Measurements from ENCODE around the gene PCSK5. TPM values are rescaled to one million over a fixed set of nuclear protein-coding genes. Genes with fewer than 3 reads are reported as not detected.
"Not testable (repeated sequence)": the region's sequence is repeated elsewhere in the genome, so short reads cannot be mapped to it uniquely, and the experiment has no call there.

Gene PCSK5
- total RNA-seq, 1 donor from 2014 or later = 16.5 TPM

DNA sequence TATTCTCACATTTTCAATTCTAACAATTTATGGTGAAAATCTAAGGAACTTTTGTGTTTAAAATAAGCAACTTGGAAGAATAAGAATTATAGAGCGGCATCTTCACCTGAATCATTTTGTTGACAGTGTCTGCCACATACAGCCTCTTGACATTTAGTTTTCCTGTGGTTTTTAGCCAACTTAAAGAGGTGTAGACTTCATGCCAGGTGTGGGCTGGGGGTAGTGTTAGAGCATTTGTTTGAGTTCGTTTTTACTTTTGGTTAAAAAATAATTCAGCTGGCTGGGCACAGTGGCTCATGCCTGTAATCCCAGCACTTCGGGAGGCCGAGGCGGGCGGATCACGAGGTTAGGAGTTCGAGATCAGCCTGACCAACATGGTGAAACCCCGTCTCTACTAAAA lies 72.8 kb downstream of the PCSK5 start:
- DNase-seq = not testable (repeated sequence)

DNA sequence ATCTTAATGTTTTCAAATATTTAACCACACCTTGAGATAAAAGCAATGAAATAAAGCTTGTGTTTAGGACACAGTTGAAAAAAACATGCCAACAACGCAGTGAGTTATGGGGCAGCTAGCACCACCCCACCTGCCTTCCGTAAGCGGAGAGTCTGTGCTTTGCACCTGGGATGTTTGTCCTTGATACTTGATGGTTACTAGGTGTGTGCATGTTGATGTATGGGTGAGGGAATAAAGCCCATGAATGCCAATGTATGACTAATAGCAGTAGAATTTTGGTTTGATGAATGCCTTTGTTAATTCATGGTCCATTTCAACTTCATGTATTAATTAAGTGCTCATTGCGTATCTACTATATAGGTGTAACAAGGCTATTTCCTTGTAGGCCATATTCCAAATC lies 74.0 kb downstream of the PCSK5 start:
- no peak for DNase-seq

DNA sequence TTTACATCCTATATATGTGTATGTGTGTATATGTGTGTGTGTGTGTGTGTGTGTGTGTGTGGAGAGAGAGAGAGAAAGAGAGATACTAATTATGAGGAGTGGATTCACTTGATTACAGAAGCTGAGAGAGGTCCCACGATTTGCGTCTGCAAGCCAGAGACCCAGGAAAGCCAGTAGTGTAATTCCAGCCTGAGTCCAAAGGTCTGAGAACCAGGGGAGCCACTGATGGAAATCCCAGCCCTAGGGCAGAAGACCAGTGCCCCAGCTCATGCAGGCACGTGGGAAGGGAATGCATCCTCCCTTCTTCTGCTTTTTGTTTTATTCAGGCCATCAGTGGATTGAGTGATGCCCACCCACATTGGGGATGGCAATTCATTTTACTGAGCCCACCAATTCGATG lies 74.8 kb downstream of the PCSK5 start:
- DNase-seq = no peak

DNA sequence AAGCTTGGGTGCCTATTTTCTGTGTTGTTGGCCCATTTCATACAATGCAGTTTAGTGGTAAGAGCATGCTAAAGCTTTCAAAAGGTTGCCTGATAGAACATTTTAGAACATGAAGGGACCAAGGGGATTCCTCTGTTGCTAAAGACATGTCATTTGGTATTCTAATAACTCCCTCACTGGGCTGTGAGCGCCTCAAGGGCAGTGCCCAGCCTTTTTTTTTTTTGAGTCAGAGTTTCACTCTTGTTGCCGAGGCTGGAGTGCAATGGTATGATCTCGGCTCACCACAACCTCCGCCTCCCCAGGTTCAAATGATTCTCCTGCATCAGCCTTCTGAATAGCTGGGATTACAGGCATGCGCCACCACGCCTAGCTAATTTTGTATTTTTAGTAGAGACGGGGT lies 77.1 kb downstream of the PCSK5 start:
- DNase-seq = no peak

DNA sequence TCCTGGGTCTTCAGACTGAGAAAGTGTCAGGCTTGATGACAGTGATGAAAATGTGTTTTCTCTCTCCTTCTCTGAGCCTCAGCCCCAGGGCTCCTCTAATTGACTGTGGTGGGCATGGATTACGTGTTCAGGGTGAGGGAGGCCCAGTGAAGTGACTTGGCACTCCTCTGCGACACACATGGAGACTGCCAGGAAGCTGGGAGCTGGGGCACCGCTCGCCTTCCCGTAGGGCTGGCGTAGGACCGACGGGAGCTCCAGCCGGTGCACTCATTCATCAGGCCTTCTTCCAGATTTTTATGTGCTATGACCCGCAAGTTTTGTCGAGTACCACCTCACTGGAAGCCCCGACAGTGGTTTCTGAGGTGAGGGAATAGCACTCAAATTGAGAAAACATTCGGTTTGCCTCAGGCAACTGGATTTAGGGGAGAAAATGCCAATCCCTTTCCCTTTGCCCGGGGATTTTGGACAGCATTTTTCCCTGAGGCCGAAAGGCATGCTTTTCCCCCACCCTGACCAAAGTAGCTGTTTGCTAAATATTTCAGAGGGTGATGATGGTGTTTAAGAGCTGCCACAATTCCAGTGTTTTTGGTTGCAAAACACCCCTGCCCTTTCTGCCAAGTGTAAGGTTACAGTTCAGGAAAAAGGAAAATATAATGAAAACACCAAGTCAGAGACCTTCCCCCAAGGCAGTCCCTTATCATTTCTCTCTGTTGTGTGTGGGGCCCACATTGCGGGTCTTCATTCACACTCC lies 83.7 kb downstream of the PCSK5 start:
- no peak for DNase-seq

DNA sequence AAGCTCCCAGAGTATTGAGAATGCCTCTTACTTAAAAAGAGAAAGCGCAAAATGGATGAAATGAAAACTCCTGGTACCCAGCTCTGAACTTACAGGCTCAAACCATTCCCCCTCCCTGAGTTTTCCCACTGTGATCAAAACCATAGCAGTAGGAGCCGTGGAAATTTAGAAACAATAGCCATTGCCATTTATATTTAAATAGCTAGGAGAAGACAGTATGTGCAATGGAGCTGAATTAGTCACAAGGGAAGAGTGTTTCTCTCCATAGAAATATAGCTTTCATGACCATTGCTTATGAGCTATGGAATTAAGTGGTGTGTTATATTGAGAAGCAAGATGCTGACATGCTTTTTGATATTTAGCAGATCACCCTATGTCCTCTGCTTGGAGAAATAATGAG lies 84.6 kb downstream of the PCSK5 start:
- no peak for DNase-seq

DNA sequence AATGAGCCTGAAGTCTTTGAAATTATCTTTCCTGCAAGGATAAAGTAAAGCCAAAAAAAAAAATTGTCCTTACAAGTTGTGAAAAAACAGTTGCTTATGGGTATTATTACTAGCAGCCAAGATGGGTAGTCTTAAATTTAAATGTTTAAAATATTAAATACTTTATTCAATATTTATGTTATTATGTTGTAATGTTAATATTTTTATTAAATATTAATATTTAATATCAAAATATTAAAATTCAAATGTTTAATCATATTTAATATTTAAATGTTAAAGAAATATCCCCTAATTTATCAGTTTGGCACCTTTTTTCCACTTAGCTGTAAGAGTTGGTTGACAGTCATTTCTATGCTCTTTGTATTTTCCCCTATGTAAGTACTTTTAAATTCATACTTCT lies 86.1 kb downstream of the PCSK5 start:
- no peak for DNase-seq

DNA sequence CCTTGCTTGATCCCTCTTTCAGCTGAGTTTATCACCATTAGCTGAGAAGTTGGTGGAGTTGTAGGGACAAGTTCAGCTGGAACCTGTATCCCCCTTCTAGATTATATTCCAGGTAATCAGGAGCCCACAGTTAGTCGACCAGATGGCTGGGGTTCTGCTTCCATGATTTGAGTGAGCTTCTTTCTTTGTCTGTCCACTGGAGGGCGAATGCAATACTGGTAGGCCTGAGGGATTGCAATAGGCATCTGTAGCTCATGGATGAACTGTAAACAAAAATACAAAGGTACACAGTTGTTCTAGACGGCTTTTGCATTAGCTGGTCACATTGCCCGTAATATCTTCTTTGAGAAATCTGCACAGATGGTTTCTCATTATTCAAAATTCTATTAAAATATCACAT lies 88.9 kb downstream of the PCSK5 start:
- DNase-seq = no peak

DNA sequence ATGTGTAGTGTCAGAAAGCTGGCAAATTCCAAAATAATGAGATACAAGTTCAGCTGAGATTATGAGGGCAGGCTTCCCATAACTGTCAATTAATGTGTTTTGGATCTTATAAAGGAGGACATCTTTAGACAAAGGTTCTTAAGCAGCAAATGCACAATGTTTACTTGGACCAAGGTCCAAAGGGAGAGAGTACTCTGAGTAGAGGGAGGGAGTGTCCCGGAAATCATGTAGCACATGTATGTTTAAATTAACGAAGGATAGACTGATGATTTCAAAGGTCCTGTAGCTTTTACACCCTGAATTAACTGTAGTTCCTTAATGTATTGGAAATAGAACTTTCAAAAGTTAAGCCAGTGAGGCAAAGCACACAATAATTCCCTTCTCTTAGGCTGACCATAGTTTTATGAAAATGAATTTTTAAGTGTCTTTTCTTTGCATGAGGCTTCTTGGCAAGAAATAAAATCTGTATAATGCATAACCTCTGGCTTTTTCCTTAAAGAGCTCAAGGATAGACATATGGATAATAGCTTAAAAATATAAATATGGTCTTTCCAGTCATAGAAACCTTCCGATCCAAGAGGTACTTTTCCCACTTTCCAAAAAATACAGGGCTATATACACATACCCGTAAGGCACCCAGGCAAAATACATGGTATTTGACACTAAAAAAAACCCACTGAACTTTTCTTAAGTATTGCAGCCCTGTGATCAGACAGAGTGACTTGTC lies 93.0 kb downstream of the PCSK5 start:
- no peak for DNase-seq

DNA sequence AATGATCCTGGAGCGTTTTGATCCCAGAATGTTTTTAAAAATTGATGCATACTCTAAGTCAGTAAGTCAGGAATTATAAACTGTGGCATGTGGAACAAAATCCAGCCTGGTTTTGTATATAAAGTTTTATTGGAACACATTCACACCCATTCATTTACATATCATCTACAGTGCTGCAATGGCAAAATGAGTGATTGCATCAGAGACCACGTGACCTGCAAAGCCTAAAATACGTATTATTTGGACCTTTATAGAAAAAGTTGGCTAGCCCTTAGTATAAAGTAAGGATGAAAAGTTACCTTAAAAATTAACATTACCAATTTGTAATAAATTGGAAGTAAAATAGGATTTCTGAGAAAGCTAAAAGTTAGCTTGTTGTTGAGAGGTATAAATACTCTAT lies 95.0 kb downstream of the PCSK5 start:
- no peak for DNase-seq

DNA sequence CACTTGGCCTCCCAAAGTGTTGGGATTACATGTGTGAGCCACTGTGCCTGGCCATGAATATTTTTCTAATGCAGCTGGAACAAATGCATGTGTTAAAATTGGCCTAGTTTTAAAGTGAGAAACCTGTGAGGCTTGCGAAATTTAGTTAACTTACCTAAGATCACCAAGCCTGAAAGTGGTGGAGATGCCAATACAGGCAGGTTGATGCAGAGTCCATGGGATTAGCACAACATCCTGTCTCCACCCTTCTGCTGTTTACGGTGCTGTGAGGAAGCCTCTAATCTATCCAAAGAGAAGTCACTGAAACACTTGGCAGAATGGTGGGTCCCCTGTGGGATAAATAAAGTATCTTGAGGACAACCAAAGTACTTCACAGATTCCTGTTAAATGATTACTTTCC lies 98.2 kb downstream of the PCSK5 start:
- DNase-seq = no peak

DNA sequence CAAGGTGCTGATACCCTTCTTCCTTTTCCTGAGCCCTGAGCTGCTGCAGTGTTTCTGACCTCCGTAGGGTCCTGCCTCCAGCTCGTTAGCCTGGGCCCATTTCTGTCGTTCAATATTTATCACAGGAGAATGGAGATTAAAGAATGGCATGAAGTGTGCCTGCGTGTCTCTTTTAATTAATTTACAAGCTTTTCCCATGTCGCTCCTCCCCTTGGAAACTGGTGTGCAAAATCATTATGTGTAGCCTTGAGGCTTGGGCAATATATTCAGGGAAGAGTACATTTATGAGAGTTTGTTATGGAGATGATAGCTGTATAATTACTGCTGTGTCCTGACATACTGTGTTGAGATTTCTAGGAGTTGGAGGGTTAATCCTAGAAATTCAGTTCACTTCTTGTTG lies 99.7 kb downstream of the PCSK5 start:
- DNase-seq = no peak

DNA sequence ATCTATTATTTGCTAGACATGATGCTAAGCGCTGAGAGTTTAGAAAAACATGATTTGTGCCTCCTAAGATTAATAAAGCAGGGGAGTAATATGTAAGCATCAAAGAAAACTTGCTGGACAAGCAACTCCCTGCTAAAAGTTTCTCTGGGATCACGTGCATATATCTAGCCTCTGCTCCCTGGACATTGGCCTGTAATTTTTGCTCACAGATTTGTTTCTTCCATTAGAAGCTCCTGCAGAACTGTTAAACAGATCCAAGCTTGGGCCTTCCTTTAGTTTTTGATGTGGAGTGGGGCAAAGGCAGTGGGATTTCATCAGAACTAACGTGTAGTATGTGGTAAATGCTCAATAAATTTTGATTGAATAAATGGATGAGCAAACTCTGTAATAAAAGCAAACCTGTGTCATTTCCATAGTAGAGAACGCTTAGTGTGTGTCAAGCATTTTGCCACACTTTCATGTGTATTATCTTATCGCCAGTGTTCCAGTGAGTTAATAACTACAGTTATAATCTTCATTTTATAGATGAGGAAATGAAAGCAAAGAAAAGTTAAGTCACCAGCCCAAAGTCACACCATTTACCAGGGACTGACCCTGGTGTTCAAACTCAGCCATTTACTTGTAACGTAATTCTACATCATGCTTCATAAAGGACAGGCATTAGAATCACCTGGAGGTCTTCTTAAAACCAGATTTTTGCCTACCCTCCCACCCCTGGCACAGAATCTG lies 100.3 kb downstream of the PCSK5 start:
- DNase-seq = no peak

DNA sequence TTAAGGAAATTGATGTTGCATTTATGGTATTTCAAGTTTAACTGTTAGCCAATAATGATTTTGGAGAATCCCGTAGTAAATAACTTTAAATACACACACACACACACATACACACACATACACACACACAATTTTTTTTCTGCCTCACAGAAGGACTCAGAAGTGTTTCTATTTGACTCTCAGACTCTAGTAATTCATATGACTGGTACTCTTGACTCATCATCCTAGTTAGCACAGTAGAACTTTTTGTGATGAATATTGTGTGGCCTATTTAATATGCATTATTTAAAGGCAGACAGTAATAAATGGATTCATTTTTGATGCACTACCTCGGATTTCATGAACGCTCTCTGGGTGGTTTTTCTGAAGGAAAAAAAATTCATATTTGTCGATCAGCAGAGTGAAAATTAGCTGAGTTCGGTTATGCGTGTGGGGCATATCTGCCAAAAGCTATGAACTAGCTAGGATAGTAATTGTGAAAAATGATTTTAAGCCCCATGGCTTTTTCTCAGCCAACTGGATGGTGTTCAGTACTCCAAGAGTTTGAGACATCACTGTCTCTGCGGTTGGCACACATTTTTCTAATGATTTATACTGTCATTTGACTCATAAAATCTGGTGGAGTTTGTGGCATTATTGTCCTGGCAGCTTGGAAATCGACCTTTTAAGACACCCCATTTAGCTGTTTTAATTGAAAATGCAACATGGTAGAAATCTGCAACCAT lies 102.2 kb downstream of the PCSK5 start:
- DNase-seq = no peak

DNA sequence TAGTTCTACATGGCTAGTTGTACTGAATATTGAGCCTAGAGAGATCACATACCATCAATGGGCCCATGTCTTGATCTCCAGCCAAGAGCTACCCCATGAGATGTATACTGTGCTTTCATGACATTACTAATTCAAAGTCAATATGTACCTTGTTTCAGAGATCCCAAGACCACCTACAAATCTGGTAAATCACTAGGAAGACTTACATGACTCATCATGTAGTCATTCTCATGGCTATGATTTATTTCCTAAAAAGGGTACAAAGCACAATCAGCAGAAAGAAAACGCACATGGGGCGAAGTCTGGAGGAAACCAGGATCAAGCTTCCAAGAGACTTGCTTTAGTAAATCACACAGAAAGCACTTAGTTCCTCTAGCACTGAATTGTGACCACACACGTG lies 103.0 kb downstream of the PCSK5 start:
- DNase-seq = no peak

DNA sequence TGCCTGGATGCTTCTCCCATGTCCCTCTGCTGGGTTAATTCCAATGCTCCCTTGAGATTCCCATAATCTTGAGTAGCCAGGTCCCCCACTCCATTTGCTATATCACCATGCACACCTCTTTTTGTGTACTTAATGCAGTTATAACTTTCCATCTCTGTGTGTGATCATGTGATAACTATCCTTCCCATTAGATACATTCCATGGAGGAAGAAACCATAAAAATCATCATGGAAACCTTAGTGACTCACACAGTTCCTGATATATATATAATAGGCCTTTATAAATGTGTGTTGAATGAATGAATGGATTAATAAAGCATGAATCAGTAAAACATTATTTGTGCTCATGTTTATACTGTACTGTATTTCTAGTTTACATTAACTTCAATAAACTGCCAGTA lies 104.6 kb downstream of the PCSK5 start:
- DNase-seq = no peak

DNA sequence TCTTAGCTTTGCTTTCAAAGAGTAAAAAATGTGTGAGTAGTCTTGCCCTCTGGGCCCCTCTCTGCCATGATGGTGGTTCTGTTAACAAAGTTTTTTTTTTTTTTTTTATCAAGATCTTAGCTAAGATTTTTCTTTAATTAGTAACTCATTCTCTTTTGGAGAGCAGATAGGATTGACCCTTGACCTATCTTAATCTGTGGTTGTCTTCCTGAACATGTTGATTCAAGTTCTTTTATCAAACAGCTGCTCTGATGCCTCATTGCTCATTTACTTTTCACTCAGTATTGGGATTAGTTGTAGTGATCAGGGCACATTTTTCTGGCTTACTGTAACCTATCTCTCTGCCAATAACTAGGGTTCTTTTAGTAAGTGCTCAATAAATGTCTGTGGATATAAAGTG lies 106.3 kb downstream of the PCSK5 start:
- DNase-seq = no peak

DNA sequence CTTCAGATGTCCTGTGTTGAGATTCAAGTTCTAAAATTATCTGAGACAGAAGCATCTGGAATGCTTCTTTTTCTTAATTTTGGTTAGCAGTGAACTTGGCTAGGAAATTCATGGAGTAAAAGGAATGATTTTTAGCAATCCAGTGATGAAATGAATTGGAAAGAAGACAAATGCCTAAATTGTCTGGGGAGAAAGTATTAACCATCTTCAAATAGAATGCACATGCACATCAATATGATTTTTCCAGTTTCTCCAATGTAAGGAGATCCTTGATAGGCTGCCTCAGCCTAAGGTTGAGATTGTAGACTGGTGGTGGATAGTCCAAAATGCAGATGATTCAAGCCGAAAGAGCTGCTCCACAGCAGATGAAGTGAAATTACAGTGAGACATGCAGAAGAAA lies 106.7 kb downstream of the PCSK5 start:
- DNase-seq = no peak

DNA sequence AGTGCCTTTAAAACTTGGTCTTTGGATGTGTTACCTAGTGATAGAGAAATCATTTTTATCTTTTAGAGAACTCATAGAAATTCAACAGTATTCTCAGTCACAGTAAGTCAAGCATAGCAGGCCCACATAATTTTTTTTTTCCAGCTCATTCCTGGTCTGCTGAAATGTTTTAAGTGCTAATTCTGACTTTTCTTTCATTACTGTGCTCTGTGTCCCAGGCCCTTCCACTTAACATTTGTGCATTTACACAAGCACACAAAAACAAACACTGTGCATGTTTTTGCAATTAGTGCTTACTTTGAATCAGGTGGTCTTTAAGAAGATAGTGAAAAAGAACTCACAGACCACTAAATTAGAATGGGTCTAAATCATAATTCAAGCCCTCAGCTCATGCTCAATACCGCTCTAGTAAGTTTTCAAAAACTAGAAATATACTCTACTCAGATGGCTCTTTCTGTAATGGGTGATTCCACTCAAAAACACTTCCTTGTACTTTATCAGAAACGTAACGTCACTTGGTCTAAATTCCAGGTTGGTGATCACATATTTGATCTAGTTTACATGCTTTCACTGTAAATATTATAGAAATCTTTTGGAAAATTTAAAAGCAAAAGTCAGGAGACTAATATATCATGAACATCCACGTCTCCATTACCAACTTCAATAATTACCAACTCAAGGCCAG lies 107.8 kb downstream of the PCSK5 start:
- DNase-seq = no peak

DNA sequence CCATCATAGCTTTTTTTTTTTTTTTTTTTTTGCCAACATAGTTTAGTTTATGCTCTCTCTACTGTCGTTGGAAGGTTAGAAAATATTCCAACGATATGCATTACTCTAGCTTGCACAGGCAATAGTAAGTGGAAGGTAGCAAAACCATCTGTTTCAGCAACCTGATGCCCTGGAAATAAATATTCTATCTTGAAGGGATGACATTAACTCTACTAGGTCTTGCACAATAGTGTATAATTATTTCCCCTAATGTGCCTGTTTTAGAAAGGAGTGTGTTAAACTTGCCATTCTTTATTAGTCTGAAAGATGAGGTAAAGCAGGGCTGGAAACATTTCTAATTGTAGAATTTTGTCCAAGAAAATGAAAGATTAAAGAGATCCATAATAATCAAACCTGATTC lies 111.0 kb downstream of the PCSK5 start:
- no peak for DNase-seq

DNA sequence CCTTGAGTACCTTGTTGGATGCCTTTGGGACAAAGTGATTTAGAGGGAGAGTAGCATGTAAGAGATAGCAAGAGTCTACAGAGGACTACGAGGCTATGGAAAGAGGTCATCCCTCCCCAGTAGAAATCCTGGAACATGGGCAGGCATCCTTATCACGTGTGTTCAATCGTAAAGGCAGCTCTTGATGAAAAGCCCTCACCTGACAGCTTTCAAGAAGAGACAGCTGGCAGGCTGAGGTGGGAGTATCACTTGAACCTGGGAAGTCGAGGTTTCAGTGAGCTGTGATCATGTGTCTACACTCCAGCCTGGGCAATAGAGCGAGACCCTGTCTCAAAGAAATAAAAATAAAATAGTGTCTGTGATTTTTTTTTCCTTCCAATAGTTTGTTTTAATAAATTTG lies 112.6 kb downstream of the PCSK5 start:
- no peak for DNase-seq

DNA sequence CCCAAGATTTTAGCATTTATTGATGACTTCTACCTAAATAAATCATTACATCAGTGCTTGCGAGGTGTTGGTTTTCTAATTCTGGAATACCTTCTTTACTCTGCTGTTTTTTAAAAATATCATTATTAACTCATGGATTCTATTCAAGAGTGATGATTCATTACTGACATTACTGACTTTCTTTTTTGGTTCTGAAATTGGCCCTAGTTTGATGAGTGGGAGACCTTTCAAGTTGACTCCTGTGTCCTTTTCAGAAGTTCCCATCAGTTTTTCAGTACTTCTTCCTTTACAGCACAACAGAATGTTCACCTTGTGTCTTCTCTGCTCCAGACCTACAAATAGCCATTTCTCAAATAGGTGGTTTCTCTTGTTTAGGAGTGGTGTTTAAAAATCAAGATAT lies 114.1 kb downstream of the PCSK5 start:
- DNase-seq = no peak

Measured in occipital lobe (tissue), 2 donors.